ENCODE measurements around the gene HIVEP2.

GRCh38 chr6:142728910-142729481 lies 216.0 kb downstream of the HIVEP2 start:
- TF ChIP-seq POLR2A (IDR thresholded peaks at IDR 0.05) (no peak), CTCF (IDR thresholded peaks at IDR 0.05) (no peak)
